Caco-2 (cell line): ENCODE results near the gene PRR33. TPM values are rescaled to one million over a fixed set of nuclear protein-coding genes. Genes with fewer than 3 reads are reported as not detected.

Experiments used
- BruUV-seq: library from RNA; stranded (reverse); fragments of 400-500 nt; replicated peaks from 2 replicates; lab custom pipeline; 2021; lab: Mats Ljungman, UMichigan
- CTCF ChIA-PET: fragments of 300-600 bp; sonication (Branson Sonifier 250); formaldehyde crosslinking; loops from one replicate; lab custom pipeline; 2022; ENCODE audit warnings: antibody characterized with exemption; lab: Charles Lee
- POLR2A ChIA-PET: fragments of 300-600 bp; sonication (Branson Sonifier 250); formaldehyde crosslinking; loops from one replicate; lab custom pipeline; 2022; ENCODE audit warnings: antibody characterized with exemption; lab: Charles Lee
- DNase-seq, 2 experiments: peaks; one replicate each; pipeline versions ENCODE4 v3.0.0 to v3.0.0-alpha.2; 2020 to 2022
- H3K27me3 ChIP-seq: replicated peaks from 2 replicates; pipeline ENCODE4 v1.6.0; 2011; ENCODE audit warnings: low read length; ENCODE audit not compliant: control insufficient read depth, insufficient read depth
- H3K36me3 ChIP-seq: 2 replicates; pipeline ENCODE4 v1.5.1; 2011; ENCODE audit warnings: low read length; ENCODE audit not compliant: control insufficient read depth, insufficient read depth
- H3K4me1 ChIP-seq: fragments of 250-450 bp; sonication (Bioruptor Pico); 2 replicates; pipeline ENCODE4 v1.5.1; 2020; ENCODE audit warnings: mild to moderate bottlenecking
- H3K4me3 ChIP-seq: 2 replicates; pipeline ENCODE4 v1.5.1; 2011; ENCODE audit warnings: low read depth, mild to moderate bottlenecking, control low read depth, low read length
- H3K9me3 ChIP-seq: fragments of 250-450 bp; sonication (Bioruptor Pico); 2 replicates; pipeline ENCODE4 v1.5.1; 2020; ENCODE audit warnings: mild to moderate bottlenecking, moderate library complexity
- H3K27ac Mint-ChIP-seq: one replicate; pipeline ENCODE4 v1.8.0; 2022; ENCODE audit warnings: mixed read lengths; ENCODE audit not compliant: unreplicated experiment
- H3K27me3 Mint-ChIP-seq: one replicate; pipeline ENCODE4 v1.8.0; 2022; ENCODE audit warnings: mixed read lengths; ENCODE audit not compliant: insufficient read depth, unreplicated experiment
- H3K36me3 Mint-ChIP-seq: one replicate; pipeline ENCODE4 v1.8.0; 2022; ENCODE audit warnings: mild to moderate bottlenecking, mixed read lengths; ENCODE audit not compliant: insufficient read depth, unreplicated experiment
- H3K4me1 Mint-ChIP-seq: one replicate; pipeline ENCODE4 v1.8.0; 2022; ENCODE audit warnings: low read depth, mixed read lengths; ENCODE audit not compliant: unreplicated experiment
- H3K4me3 Mint-ChIP-seq: one replicate; pipeline ENCODE4 v1.8.0; 2022; ENCODE audit warnings: mild to moderate bottlenecking, moderate library complexity, mixed read lengths; ENCODE audit not compliant: unreplicated experiment
- H3K9me3 Mint-ChIP-seq: one replicate; pipeline ENCODE4 v1.8.0; 2022; ENCODE audit warnings: mixed read lengths; ENCODE audit not compliant: unreplicated experiment
- CTCF ChIP-seq, 2 experiments: fragments of 200-600 bp in 1 of 2; IDR thresholded peaks; 1 replicate in 1 of 2; 2 replicates in 1 of 2; pipeline versions ENCODE4 v1.5.1 to v1.8.0; 2011 to 2022; ENCODE audit warnings: antibody characterized with exemption in 1 of 2, control low read depth in 1 of 2, inconsistent platforms in 1 of 2, low read depth in 1 of 2, low read length in 1 of 2, mild to moderate bottlenecking in 1 of 2, moderate library complexity in 1 of 2; ENCODE audit not compliant: insufficient read depth in 1 of 2, severe bottlenecking in 1 of 2, unreplicated experiment in 1 of 2
- intact Hi-C: fragments of 100-400 bp; cut with micrococcal nuclease; formaldehyde crosslinking; loops from one replicate; pipeline ENCODE4 v1.10.0; 2022; ENCODE audit not compliant: unreplicated experiment
- total RNA-seq: library from RNA; stranded (reverse); gene quantifications from 2 replicates; pipeline ENCODE4 v1.2.3, GENCODE V29; 2022

PRR33 gene
- total RNA-seq, 1 experiment from 2014 or later: not detected

DNA sequence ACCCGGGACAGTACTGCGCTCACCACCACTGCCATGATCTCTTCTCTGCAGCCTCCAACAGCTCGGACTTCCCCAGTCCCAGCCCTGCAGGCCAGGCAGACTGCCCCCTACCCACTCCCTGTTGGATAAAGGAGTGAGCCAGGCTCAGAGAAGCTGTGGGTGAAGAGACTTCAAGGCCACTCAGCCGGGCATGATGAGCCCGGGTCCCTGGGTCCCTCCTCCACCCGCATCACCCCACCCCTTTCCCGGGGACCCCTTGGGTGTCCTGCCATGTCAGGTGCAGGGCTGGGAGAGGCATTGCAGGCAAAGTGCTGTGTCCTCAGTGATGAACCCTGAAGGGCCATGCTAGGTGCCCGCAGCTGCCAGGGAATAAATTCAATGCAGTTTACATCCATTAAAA is 24.3 kb downstream of the PRR33 start:
- Mint-ChIP-seq H3K36me3 (no peaks in the 10 kb centered on the region), H3K27me3 (peaks cover 2% of the 10 kb centered on the region), H3K4me3 (no peak overlapping the region), H3K27ac (no peak overlapping the region), H3K4me1 (no peaks in the 10 kb centered on the region), H3K9me3 (no peaks in the 10 kb centered on the region)
- Histone ChIP-seq H3K36me3 (no peaks in the 10 kb centered on the region), H3K9me3 (no peaks in the 10 kb centered on the region), H3K27me3 (no peaks in the 10 kb centered on the region; the same call in 1 of the 2 replicates), H3K4me3 (no peak overlapping the region), H3K4me1 (peaks cover 7% of the 10 kb centered on the region)
- intact Hi-C loops: no loop called here
- no peak for DNase-seq
- ChIA-PET POLR2A (no interaction called here), CTCF (interaction anchor here (1.5 kb wide), 1 partner anchor 15 kb away, joined by 4 read pairs; no protein-coding TSS in a partner anchor)
- TF ChIP-seq CTCF (IDR thresholded peaks at IDR 0.05; ENCODE audit: insufficient read depth in 1 of 2, low read depth in 1 of 2, low read length in 1 of 2, severe bottlenecking in 1 of 2, unreplicated experiment in 1 of 2): no peak
- no TSS peak for BruUV-seq

- Histone ChIP-seq H3K9me3 (no peaks in the 10 kb centered on the region), H3K4me1 (peaks cover 7% of the 10 kb centered on the region), H3K4me3 (no peak overlapping the region), H3K36me3 (no peaks in the 10 kb centered on the region), H3K27me3 (no peaks in the 10 kb centered on the region; the same call in 1 of the 2 replicates)
- DNase-seq: no peak
- Mint-ChIP-seq H3K27ac (no peak overlapping the region), H3K4me3 (no peak overlapping the region), H3K36me3 (no peaks in the 10 kb centered on the region), H3K9me3 (no peaks in the 10 kb centered on the region), H3K27me3 (peaks cover 2% of the 10 kb centered on the region), H3K4me1 (no peaks in the 10 kb centered on the region)
- POLR2A ChIA-PET: no interaction called here
- intact Hi-C loops: no loop called here
- TF ChIP-seq CTCF (IDR thresholded peaks at IDR 0.05; ENCODE audit: insufficient read depth in 1 of 2, low read depth in 1 of 2, low read length in 1 of 2, severe bottlenecking in 1 of 2, unreplicated experiment in 1 of 2): no peak
- CTCF ChIA-PET: interaction anchor here (0.6 to 1.5 kb wide), 3 partner anchors 16 to 119 kb away, joined by 3 to 5 read pairs (median 4); no protein-coding TSS in a partner anchor
- BruUV-seq: no TSS peak
Measured at GRCh38 chr11:1866776-1867175, 24.9 kb downstream of the PRR33 start.

DNA sequence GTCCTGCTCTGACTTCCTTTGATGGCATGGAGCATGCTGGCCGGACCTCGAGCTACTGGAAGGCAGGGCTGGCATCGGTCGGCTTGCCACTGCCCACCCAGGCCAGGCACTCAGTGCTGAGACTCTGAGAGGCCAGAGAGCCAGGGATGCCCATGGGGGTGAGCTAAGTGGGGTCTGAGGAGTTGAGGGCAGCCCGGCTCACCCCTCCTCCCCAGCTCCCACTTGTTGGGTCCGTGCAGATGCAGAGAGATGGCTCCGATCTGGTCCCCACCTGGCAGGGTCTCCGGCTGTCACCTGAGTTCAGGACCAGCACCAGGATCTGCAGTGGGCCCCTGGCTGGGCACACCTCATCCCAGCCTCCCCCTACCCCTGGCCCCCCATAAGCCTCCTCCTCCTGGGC is 25.5 kb downstream of the PRR33 start:
- Mint-ChIP-seq H3K27me3 (peaks cover 2% of the 10 kb centered on the region), H3K4me3 (no peak overlapping the region), H3K9me3 (no peaks in the 10 kb centered on the region), H3K36me3 (no peaks in the 10 kb centered on the region), H3K4me1 (no peaks in the 10 kb centered on the region), H3K27ac (no peak overlapping the region)
- H3K4me1 ChIP-seq: peaks cover 7% of the 10 kb centered on the region
- no TSS peak for BruUV-seq
- POLR2A ChIA-PET: no interaction called here
- CTCF ChIA-PET: interaction anchor here (0.6 kb wide), 1 partner anchor 16 kb away, joined by 3 read pairs; no protein-coding TSS in a partner anchor
- no peak for TF ChIP-seq CTCF (IDR thresholded peaks at IDR 0.05; ENCODE audit: insufficient read depth in 1 of 2, low read depth in 1 of 2, low read length in 1 of 2, severe bottlenecking in 1 of 2, unreplicated experiment in 1 of 2)
- intact Hi-C loops: no loop called here
- no peak overlapping the region for H3K4me3 ChIP-seq
- no peaks in the 10 kb centered on the region for H3K9me3 ChIP-seq
- no peaks in the 10 kb centered on the region; the same call in 1 of the 2 replicates for H3K27me3 ChIP-seq
- no peak for DNase-seq
- no peaks in the 10 kb centered on the region for H3K36me3 ChIP-seq
